GM10266 (cell line): ENCODE results near the gene CYP27A1.

Experiments used
- DNase-seq: peaks from one replicate; pipeline ENCODE4 v3.0.0; 2012; ENCODE audit errors: extremely low spot score
- CTCF ChIP-seq: IDR thresholded peaks from 2 replicates; pipeline ENCODE4 v1.5.1; 2012; ENCODE audit warnings: mild to moderate bottlenecking, low read depth; ENCODE audit not compliant: control insufficient read depth, insufficient read depth; ENCODE audit errors: missing control alignments

The CYP27A1 gene

GRCh38 chr2:218849721-218850120, 67.8 kb downstream of the CYP27A1 start:
- no peak for TF ChIP-seq CTCF
- no peak for DNase-seq

- no peak for TF ChIP-seq CTCF
- DNase-seq = no peak
Measured at GRCh38 chr2:218850796-218851195, 68.8 kb downstream of the CYP27A1 start.

- no peak for DNase-seq
- no peak for TF ChIP-seq CTCF
Measured at GRCh38 chr2:218851286-218851685, 69.3 kb downstream of the CYP27A1 start.

GRCh38 chr2:218852911-218853667, 71.1 kb downstream of the CYP27A1 start:
- peak; percentile 90 for TF ChIP-seq CTCF
- peak; percentile 74 for DNase-seq

GRCh38 chr2:218853766-218854165, 71.8 kb downstream of the CYP27A1 start:
- no peak for TF ChIP-seq CTCF
- no peak for DNase-seq

GRCh38 chr2:218854860-218855259, 72.9 kb downstream of the CYP27A1 start:
- no peak for DNase-seq
- no peak for TF ChIP-seq CTCF

GRCh38 chr2:218855305-218856166, 73.6 kb downstream of the CYP27A1 start:
- DNase-seq = no peak
- TF ChIP-seq CTCF = no peak
